Common myeloid progenitor, CD34-positive (primary cell): ENCODE data around the gene GOLGA6L7.
"Not testable (repeated sequence)": the region's sequence is repeated elsewhere in the genome, so short reads cannot be mapped to it uniquely, and the experiment has no call there.

Experiments
- CTCF ChIA-PET: fragments of 350-600 bp; sonication (Branson Sonifier 250); formaldehyde crosslinking; loops from one replicate; lab custom pipeline; 2021; ENCODE audit warnings: antibody characterized with exemption; lab: Charles Lee
- POLR2A ChIA-PET: fragments of 350-600 bp; sonication (Branson Sonifier 250); formaldehyde crosslinking; loops from one replicate; lab custom pipeline; 2021; ENCODE audit warnings: antibody characterized with exemption; lab: Charles Lee
- DNase-seq, 3 donors: peaks; one replicate each; pipeline versions ENCODE4 v3.0.0 to v3.0.0-alpha.2; 2013
- H3K27ac ChIP-seq, 2 experiments: 1 replicate in 1 of 2; 2 replicates in 1 of 2; pipeline ENCODE4 v1.7.0; 2013; ENCODE audit warnings: inconsistent platforms in 2 of 2, low read length in 2 of 2, mild to moderate bottlenecking in 2 of 2, low read depth in 1 of 2, moderate library complexity in 1 of 2; ENCODE audit not compliant: severe bottlenecking in 2 of 2, insufficient read depth in 1 of 2, poor library complexity in 1 of 2
- H3K27me3 ChIP-seq, 5 experiments: replicated peaks in 2 of 5; 1 replicate in 3 of 5; 2 replicates in 2 of 5; pipeline versions ENCODE4 v1.6.1 to v1.7.0; 2013; ENCODE audit warnings: low read length in 4 of 5, mild to moderate bottlenecking in 2 of 5, moderate library complexity in 2 of 5, inconsistent platforms in 1 of 5; ENCODE audit not compliant: insufficient read depth in 5 of 5, control insufficient read depth in 4 of 5
- H3K36me3 ChIP-seq, 4 experiments: 1 replicate in 2 of 4; 2 replicates in 2 of 4; pipeline versions ENCODE4 v1.6.1 to v1.7.0; 2013; ENCODE audit warnings: low read length in 3 of 4, control low read depth in 1 of 4, mild to moderate bottlenecking in 1 of 4; ENCODE audit not compliant: control insufficient read depth in 4 of 4, insufficient read depth in 4 of 4
- H3K4me1 ChIP-seq, 4 experiments: 1 replicate in 3 of 4; 2 replicates in 1 of 4; pipeline versions ENCODE4 v1.6.1 to v1.7.1; 2013; ENCODE audit warnings: low read length in 3 of 4, mild to moderate bottlenecking in 3 of 4, control low read depth in 1 of 4, inconsistent platforms in 1 of 4, moderate library complexity in 1 of 4; ENCODE audit not compliant: control insufficient read depth in 4 of 4, insufficient read depth in 4 of 4; ENCODE audit errors: control extremely low read depth in 1 of 4
- H3K4me3 ChIP-seq, 7 experiments: 1 replicate in 4 of 7; 2 replicates in 3 of 7; pipeline versions ENCODE4 v1.5.1 to v1.7.0; 2013; ENCODE audit warnings: mild to moderate bottlenecking in 7 of 7, low read length in 6 of 7, moderate library complexity in 6 of 7, inconsistent platforms in 2 of 7, low read depth in 2 of 7, control low read depth in 1 of 7; ENCODE audit not compliant: insufficient read depth in 4 of 7, control insufficient read depth in 1 of 7; ENCODE audit errors: extremely low read depth in 1 of 7
- H3K9me3 ChIP-seq, 5 experiments: 1 replicate in 4 of 5; 2 replicates in 1 of 5; pipeline versions ENCODE4 v1.6.1 to v1.7.1; 2013; ENCODE audit warnings: low read length in 4 of 5, mild to moderate bottlenecking in 2 of 5, inconsistent platforms in 1 of 5, low read depth in 1 of 5, moderate library complexity in 1 of 5; ENCODE audit not compliant: control insufficient read depth in 4 of 5, insufficient read depth in 2 of 5; ENCODE audit errors: control extremely low read depth in 1 of 5
- WGBS: methylation state at CpG from one replicate; pipeline ENCODE4 v1.1.5; 2013; ENCODE audit not compliant: insufficient coverage; 5-methylcytosine and 5-hydroxymethylcytosine counted together

Gene GOLGA6L7

GRCh38 chr15:28810444-28810843, 38.0 kb downstream of the GOLGA6L7 start:
- DNase-seq, H3K4me1 ChIP-seq, H3K4me3 ChIP-seq, H3K9me3 ChIP-seq, H3K36me3 ChIP-seq, H3K27ac ChIP-seq, POLR2A ChIA-PET, CTCF ChIA-PET, H3K27me3 ChIP-seq: not testable (repeated sequence)
- no CpG with 5 or more reads among the region's 1 CpG for WGBS

GRCh38 chr15:28808136-28808535, 40.3 kb downstream of the GOLGA6L7 start:
- H3K36me3 ChIP-seq, POLR2A ChIA-PET, DNase-seq: not testable (repeated sequence)

GRCh38 chr15:28800366-28800765, 48.1 kb downstream of the GOLGA6L7 start:
- H3K4me1 ChIP-seq, POLR2A ChIA-PET, H3K36me3 ChIP-seq, H3K9me3 ChIP-seq, H3K4me3 ChIP-seq, CTCF ChIA-PET, DNase-seq, H3K27ac ChIP-seq, H3K27me3 ChIP-seq: not testable (repeated sequence)
- WGBS, result no CpG with 5 or more reads among the region's 2 CpGs

More at GRCh38 chr15:28808136-28808535, 40.3 kb downstream of the GOLGA6L7 start:
- H3K4me1 ChIP-seq, H3K4me3 ChIP-seq, H3K27ac ChIP-seq, CTCF ChIA-PET, H3K27me3 ChIP-seq, H3K9me3 ChIP-seq: not testable (repeated sequence)
- WGBS, result no CpG with 5 or more reads among the region's 5 CpGs

GRCh38 chr15:28798234-28798633, 50.2 kb downstream of the GOLGA6L7 start:
- H3K4me1 ChIP-seq, H3K4me3 ChIP-seq, H3K9me3 ChIP-seq, H3K36me3 ChIP-seq, DNase-seq, CTCF ChIA-PET, POLR2A ChIA-PET, H3K27ac ChIP-seq, H3K27me3 ChIP-seq: not testable (repeated sequence)
- WGBS, result no CpG with 5 or more reads among the region's 2 CpGs

DNA sequence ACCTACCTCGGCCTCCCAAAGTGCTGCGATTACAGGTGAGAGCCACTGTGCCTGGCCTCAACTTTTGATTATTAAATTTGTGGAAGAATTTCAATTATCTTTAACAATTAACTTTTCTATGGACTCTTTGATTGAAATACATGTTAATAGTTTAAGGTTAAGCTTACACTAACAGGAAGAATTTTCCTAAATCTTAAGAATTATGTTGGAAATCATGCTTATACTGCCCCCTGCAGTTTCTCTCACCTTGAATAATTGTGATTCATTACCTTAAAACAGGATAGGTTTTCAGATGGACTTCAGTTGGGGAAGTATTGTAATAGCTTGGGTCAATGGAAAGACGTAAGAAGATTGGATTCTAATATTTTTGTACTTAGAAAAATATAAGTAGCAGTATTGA, 54.2 kb downstream of the GOLGA6L7 start:
- CTCF ChIA-PET, POLR2A ChIA-PET, H3K36me3 ChIP-seq, H3K9me3 ChIP-seq, H3K4me1 ChIP-seq, H3K4me3 ChIP-seq, H3K27ac ChIP-seq: not testable (repeated sequence)
- peaks cover 0 to 13% (median 2%) of the 10 kb centered on the region in 5 experiments for H3K27me3 ChIP-seq
- WGBS, result no CpG with 5 or more reads among the region's 3 CpGs
- peak in 1 of 3 donors; percentile 15 for DNase-seq
